Stimulated activated CD8-positive, alpha-beta memory T cell treated with anti-CD3 and anti-CD28 coated beads, Interleukin-12 subunit alpha, Interleukin-12 subunit beta, amount 100 ng/mL, for 4 hours (primary cell): ENCODE measurements around the gene VWA5A.
A peak's percentile ranks its signal among the peaks of the same experiment; 100 is the strongest.

Source experiments
- DNase-seq: peaks from one replicate; pipeline ENCODE4 v3.0.0-alpha.2; 2020; ENCODE audit warnings: low read depth

Gene VWA5A

GRCh38 chr11:124114942-124115781 is at the start of gene VWA5A:
VWA5A (plus strand) TSS chr11:124115450; CDS start chr11:124117512, 2,062 bp downstream.
- DNase-seq, result peak; percentile 45

GRCh38 chr11:124068601-124069110 is 46.6 kb upstream of the VWA5A start:
- DNase-seq, result no peak

GRCh38 chr11:124069429-124070401 is 45.5 kb upstream of the VWA5A start:
- no peak for DNase-seq

GRCh38 chr11:124070915-124071622 is 44.2 kb upstream of the VWA5A start:
- DNase-seq, result peak; percentile 17

DNA sequence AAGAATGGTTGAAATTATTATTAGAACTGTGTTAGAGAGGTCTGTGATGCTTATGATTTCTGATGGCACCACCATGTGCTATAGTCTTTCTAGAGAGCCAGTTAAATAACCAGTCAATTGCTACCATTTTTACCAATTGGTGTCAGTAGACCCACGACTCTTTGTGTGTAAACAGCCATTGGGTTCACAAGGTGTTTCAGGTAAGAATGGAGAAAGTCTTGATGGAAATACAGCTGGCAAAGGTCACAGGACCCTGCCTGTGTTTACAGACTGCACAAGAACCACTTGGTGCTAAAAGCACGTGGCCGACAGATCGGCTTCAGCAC is 43.7 kb upstream of the VWA5A start:
- no peak for DNase-seq

- DNase-seq, result no peak
These were observed 43.1 kb upstream of the VWA5A start for GRCh38 chr11:124072147-124072546.

GRCh38 chr11:124074554-124074953 is 40.7 kb upstream of the VWA5A start:
- DNase-seq, result no peak

GRCh38 chr11:124075492-124075840 is 39.8 kb upstream of the VWA5A start:
- no peak for DNase-seq

- DNase-seq, result no peak
These were observed 39.2 kb upstream of the VWA5A start for GRCh38 chr11:124075841-124076651.

- DNase-seq, result no peak
These were observed 38.0 kb upstream of the VWA5A start for GRCh38 chr11:124077266-124077665.

DNA sequence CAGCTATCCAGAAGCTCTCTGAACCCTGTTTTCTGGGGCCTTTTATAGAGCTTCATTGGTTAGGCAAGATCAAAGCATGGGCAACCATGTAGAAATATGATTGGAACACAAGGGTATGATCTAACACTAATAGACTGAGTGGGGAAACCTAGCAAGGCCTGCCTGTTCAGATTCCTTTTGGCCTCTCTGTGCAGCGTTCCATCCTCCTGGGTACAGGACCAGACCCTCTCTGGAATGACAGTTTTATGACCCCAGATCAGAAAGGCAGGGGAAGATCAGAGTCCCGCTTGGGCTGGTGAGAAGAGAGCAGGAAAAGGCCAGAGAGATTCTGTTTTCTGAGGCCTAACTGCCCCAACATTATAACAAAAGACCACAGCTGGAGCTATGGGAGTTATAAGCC is 36.7 kb upstream of the VWA5A start:
- no peak for DNase-seq

DNA sequence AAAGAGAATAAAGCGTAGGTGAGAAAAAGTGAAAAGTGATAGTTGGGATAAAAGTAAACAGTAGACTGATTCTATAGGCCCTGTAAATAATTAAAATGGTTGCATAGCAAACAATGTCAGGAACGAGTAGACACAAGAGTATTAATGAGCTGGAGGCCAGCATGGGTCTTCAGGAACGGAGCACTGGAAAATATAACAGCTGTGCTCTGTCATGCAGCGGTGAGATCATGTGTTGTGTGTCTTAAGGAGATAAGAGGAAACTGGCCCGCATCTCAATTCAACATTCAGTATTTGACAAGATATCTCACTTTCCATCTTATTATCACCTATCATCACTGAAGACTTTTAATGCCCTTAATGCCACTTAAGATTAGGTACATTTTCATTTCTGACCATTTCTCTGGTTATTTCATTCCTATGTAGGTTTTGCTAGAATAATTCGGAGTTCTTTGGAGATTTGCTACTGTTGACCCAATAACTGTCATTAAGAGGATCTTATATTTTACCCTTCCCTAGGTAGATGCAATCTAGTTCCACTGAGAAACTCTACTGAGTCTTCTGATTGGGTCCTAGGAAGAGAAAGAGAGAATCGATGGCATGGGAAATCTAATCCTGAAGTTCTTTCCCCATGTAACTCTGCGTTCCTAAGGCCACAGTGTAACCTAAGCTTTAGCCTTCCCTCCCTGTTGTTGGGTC is 35.5 kb upstream of the VWA5A start:
- no peak for DNase-seq

DNA sequence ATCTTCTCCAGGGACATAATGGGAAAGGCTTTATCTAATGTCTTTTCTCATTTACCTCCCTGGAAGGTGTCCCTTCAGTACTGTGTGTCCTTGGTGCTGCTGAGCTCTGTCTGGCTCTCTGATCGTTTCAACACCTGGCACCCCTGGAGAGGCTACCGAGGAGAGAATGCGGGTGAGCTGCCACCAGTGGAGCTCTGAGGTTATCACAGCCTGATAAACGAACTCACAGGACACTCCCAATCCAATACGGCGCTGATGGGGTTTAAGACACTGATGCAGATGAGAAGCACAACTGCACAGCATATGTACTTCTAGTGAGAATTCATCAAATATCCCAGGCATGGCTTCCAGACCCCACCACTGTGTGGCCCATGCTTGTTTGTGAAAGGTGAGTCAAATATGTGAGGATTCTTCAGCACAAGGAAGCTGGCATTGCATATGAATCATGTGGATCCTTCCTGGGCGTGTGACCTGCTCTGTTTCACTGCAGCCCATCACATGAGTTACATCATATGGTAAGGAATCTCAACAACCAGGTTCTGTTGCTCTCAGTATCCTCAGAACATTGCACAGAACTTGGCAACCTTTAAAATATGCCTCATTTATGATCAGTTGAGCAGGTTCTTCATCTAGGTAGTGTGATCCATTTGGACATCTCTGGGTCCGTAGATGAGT is 34.8 kb upstream of the VWA5A start:
- no peak for DNase-seq

- DNase-seq, result no peak
These were observed 33.8 kb upstream of the VWA5A start for GRCh38 chr11:124081483-124081882.

GRCh38 chr11:124082371-124082770 is 32.9 kb upstream of the VWA5A start:
- no peak for DNase-seq

DNA sequence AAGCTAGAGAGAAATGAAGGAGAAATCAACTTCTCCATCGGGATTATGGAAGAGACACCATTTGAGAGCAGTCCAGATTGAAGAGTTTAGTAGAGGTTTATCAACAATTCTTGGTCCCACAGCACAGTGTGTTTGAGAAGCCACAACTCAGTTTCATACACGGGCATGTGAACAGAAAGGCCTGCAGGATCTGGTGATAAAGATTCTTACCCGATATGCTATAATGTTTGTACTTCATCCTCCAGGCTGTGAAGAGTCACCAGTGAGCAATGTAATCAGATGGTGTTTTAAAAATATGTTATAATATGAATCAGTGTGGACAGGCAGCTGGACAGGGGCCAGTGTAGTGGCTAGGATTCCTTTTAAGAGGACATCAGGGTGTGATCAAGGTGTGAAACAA is 29.7 kb upstream of the VWA5A start:
- DNase-seq, result no peak

GRCh38 chr11:124085997-124086846 is 29.0 kb upstream of the VWA5A start:
- DNase-seq, result no peak

DNA sequence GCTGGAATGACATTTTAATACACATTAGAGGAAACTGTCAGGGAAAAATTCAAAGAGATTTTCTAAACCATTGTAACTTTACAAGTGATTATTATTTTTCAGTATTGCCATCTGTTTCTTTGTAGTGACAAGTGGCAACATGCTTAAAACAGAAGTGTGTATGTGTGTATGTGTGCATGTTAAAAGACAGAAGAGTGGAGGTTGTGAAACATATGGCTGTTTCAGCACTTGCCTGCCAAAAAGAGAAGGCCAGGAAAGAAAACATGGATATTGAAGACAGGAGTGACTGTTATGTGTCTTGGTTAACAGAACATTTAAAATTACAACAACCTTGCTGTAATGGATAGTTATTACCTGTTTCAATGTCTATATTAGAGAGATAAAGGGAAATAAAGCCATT is 24.3 kb upstream of the VWA5A start:
- no peak for DNase-seq

GRCh38 chr11:124093330-124093729 is 21.9 kb upstream of the VWA5A start:
- DNase-seq, result no peak
